G401.6 (cell line): ENCODE results near the gene PIH1D2.
"Not testable (repeated sequence)": the region's sequence is repeated elsewhere in the genome, so short reads cannot be mapped to it uniquely, and the experiment has no call there.

Experiments used
- FAIRE-seq: peaks from 2 replicates; lab custom pipeline; 2012; peaks lifted over from hg19 to GRCh38; lab: Jason Lieb, UNC

PIH1D2 gene

GRCh38 chr11:112051768-112052167, 22.0 kb downstream of the PIH1D2 start:
- FAIRE-seq: no peak

- no peak for FAIRE-seq
These were observed 23.1 kb downstream of the PIH1D2 start for GRCh38 chr11:112050721-112051120.

- FAIRE-seq: no peak
These were observed 24.0 kb downstream of the PIH1D2 start for GRCh38 chr11:112049777-112050176.

- not testable (repeated sequence) for FAIRE-seq
These were observed 25.6 kb downstream of the PIH1D2 start for GRCh38 chr11:112048256-112048655.

GRCh38 chr11:112046647-112047046, 27.2 kb downstream of the PIH1D2 start:
- not testable (repeated sequence) for FAIRE-seq

GRCh38 chr11:112044961-112045360, 28.9 kb downstream of the PIH1D2 start:
- FAIRE-seq: no peak

- FAIRE-seq: no peak
These were observed 30.9 kb downstream of the PIH1D2 start for GRCh38 chr11:112042961-112043304.

- FAIRE-seq: no peak
These were observed 31.5 kb downstream of the PIH1D2 start for GRCh38 chr11:112042161-112042960.

- FAIRE-seq: no peak
These were observed 36.3 kb downstream of the PIH1D2 start for GRCh38 chr11:112037527-112037926.

GRCh38 chr11:112033902-112034301, 39.9 kb downstream of the PIH1D2 start:
- FAIRE-seq: no peak

GRCh38 chr11:112029460-112029859, 44.4 kb downstream of the PIH1D2 start:
- no peak for FAIRE-seq

GRCh38 chr11:112026784-112027410, 46.9 kb downstream of the PIH1D2 start:
- not testable (repeated sequence) for FAIRE-seq

GRCh38 chr11:112025707-112026106, 48.1 kb downstream of the PIH1D2 start:
- no peak for FAIRE-seq

GRCh38 chr11:112024773-112025678, 48.8 kb downstream of the PIH1D2 start, which contains the start of gene DLAT:
Gene DLAT (plus strand): TSS chr11:112025408. CDS start chr11:112025473, 65 bp downstream.
- peak; percentile 23 for FAIRE-seq

- FAIRE-seq: no peak
These were observed 49.5 kb downstream of the PIH1D2 start for GRCh38 chr11:112024178-112024772.

GRCh38 chr11:112023104-112023503, 50.7 kb downstream of the PIH1D2 start:
- peak; percentile 6 for FAIRE-seq

GRCh38 chr11:112019066-112019465, 54.8 kb downstream of the PIH1D2 start:
- no peak for FAIRE-seq
